GM23338 (cell line): Measurements from ENCODE around the gene SPATA31D1. TPM values are rescaled to one million over a fixed set of nuclear protein-coding genes. Genes with fewer than 3 reads are reported as not detected.

Experiments
- polyA plus RNA-seq: library from polyadenylated mRNA; unstranded; fragments of >200 nt; fragmentation: Nextera tagmentation; extraction: Ambion mirVana; gene quantifications from 2 replicates; pipeline ENCODE4 v1.2.1, GENCODE V29; 2016
- total RNA-seq: library from RNA; depleted of rRNA; stranded (reverse); fragments of >200 nt; shearing (Covaris generic); gene quantifications from 2 replicates; pipeline ENCODE4 v1.2.3, GENCODE V29; 2014; rRNA removed

The SPATA31D1 gene
- total and polyA plus RNA-seq, 2 experiments from 2014 or later = not detected

Other genes starting within 250 kb of the SPATA31D1 start
- not detected in 2 replicates for gene SPATA31D4, start 60.3 kb upstream of the SPATA31D1 start, total RNA-seq
- not detected in 2 replicates for gene SPATA31D4, start 60.3 kb upstream of the SPATA31D1 start, polyA plus RNA-seq
- gene SPATA31D3, start 45.3 kb upstream of the SPATA31D1 start, total RNA-seq = not detected in 2 replicates
- not detected in 2 replicates for gene SPATA31D3, start 45.3 kb upstream of the SPATA31D1 start, polyA plus RNA-seq